ENCODE data around the gene TMEM131L.
"Not testable (repeated sequence)": the region's sequence is repeated elsewhere in the genome, so short reads cannot be mapped to it uniquely, and the experiment has no call there.

TMEM131L gene

DNA sequence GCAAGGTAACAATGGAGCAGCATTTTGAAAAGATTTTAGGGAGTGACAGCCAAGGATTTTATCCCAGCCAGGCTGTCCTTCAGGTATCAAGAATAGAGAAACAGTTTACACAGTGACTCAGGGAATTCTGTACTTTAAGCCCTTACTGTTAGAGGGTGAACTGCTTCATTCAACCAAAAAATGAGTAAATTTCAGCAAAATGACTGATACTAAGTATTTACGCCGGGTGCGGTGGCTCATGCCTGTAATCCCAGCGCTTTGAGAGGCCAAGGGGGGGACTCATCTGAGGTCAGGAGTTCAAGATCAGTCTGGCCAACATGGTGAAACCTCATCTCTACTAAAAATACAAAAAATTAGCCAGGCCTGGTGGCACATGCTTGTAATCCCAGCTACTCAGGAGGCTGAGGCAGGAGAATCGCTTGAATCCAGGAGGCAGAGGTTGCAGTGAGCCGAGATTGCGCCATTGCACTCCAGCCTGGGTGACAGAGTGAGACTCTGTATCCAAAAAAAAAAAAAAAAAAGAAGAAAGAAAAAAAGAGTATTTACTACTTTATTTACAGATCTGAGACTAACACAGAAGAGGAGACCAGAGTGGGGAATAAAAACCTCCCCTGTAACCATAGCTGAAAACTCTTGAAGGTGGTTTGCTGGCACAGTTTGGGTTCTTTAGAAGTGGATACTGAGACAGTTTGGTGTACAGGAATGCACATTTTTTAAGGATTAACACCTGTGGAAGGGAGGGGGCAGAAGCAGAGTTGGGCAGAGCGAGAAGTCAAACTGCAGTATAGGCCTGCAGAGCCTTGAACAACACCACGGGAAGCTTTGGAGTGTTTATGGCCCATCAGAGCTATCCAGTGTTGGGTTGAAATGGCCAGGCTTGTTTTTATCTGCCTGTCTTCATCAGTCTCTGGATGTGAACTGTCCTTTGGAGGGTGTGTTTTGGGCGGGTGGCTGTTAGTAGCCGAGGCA lies 40.5 kb downstream of the TMEM131L start:
- DNase-seq, result no peak

GRCh38 chr4:153507310-153508073 lies 41.3 kb downstream of the TMEM131L start:
- DNase-seq, result no peak

DNA sequence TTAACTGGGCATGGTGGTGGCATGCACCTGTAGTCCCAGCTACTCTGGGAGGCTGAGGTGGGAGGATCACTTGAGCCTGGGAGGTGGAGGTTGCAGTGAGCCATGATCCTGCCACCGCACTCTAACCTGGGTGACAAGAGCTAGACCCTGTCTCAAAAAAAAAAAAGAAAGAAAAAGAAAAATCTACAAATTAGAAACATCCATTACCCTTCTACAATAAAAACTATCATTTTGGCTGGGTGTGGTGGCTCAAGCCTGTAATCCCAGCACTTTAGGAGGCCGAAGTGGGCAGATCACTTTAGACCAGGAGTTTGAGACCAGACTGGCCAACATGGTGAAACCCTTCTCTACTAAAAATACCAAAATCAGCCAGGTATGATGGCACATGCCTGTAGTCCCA lies 43.1 kb downstream of the TMEM131L start:
- not testable (repeated sequence) for DNase-seq

- no peak for DNase-seq
Observed at GRCh38 chr4:153509724-153510123, 43.6 kb downstream of the TMEM131L start.

GRCh38 chr4:153510252-153511001 lies 44.3 kb downstream of the TMEM131L start:
- no peak for DNase-seq

DNA sequence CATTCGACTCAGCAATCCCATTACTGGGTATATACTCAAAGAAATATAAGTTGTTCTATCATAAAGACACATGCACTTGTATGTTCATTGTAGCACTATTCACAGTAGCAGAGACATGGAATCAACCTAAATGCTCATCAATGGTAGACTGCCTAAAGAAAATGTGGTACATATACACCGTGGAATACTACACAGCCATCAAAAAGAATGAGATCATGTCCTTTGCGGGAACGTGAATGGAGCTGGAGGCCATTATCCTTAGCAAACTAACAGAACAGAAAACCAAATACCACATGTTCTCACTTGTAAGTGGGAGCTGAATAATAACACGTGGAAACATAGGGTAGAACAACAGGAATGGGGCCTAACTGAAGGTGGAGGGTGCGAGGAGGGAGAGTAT lies 44.9 kb downstream of the TMEM131L start:
- no peak for DNase-seq

GRCh38 chr4:153512162-153512852 lies 46.1 kb downstream of the TMEM131L start:
- no peak for DNase-seq

- DNase-seq, result no peak
Observed at GRCh38 chr4:153512952-153513500, 46.9 kb downstream of the TMEM131L start.

DNA sequence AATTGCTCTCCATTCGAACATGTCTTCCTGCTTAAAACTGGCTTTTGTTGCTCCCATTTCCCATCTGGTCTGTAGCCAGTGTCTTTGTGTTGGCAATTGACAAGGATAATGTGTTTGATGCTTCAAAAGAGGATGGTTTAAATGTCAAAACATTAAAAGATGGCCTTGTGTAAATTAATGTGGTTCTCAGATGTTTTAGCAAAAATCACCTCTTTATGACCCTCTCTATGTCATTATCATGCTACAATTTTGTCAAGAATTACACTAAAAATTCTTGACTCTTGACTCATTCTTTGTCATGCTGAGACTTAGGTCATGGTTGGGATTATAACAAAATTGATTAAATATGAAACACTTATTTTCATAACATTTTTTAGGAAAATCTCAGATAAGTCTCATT lies 47.4 kb downstream of the TMEM131L start:
- no peak for DNase-seq

DNA sequence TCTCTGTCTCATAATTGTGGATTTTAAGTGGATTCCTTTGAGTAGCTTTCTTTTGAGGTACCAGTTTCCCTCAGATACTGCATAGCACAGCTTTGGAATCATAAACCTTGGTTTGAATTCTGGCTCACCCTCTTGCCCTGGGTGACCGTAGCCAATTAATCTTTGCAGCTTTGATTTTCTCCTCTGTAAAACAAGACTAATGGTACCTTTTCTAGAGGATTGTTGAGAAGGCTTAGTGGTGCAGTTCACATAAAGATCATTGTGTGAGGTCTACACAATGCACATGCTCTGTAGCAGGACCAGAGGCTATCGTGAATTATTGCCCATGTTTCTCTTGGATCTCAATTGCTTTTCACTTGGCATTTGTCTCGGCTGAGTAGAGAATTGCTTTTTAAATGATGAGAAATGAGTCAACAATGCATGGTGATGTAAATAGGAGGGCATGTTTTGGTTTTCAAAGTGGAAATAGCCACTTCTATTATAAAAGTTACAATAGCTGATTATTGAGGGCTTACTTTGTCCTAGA lies 47.9 kb downstream of the TMEM131L start:
- no peak for DNase-seq

GRCh38 chr4:153514688-153515426 lies 48.7 kb downstream of the TMEM131L start:
- no peak for DNase-seq

GRCh38 chr4:153517159-153517558 lies 51.0 kb downstream of the TMEM131L start:
- no peak for DNase-seq

GRCh38 chr4:153518001-153518400 lies 51.8 kb downstream of the TMEM131L start:
- DNase-seq, result no peak

DNA sequence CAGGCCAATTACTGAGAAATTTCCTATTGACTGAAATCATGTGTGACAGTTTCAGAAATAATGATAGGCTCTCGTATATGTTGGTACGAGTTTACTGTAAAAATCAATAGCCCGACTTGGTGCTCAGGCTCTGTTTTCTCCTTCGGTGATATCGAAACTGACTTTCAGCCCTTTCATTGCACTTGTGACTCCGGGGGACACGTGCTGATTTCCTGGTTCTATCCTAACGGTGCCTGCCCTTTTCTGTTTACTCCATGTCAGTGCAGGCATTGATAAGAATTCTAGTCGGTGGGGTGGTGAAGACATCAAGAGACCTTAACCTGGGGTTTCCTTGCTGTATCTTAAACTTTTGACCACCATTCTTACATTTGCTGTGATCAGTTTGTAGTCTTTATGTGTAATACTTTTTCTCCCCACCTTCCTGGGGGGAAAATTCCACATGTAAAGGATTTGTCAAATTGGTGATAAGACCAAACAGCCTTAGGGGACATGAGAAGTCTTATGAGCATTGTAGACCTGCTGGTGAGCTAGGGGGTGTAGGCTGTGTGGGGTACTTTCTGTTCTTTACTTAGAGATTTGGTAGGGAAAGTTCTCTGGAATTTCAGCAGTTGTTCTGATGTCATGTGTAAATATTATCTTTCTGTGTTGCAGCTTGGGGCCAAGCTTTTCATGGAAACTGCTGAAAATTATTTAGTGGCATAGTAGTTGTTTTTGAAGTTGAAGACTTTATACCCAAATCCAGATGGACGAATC lies 52.7 kb downstream of the TMEM131L start:
- DNase-seq, result no peak

- DNase-seq, result no peak
Observed at GRCh38 chr4:153519687-153520086, 53.5 kb downstream of the TMEM131L start.

GRCh38 chr4:153520227-153520626 lies 54.1 kb downstream of the TMEM131L start:
- no peak for DNase-seq

DNA sequence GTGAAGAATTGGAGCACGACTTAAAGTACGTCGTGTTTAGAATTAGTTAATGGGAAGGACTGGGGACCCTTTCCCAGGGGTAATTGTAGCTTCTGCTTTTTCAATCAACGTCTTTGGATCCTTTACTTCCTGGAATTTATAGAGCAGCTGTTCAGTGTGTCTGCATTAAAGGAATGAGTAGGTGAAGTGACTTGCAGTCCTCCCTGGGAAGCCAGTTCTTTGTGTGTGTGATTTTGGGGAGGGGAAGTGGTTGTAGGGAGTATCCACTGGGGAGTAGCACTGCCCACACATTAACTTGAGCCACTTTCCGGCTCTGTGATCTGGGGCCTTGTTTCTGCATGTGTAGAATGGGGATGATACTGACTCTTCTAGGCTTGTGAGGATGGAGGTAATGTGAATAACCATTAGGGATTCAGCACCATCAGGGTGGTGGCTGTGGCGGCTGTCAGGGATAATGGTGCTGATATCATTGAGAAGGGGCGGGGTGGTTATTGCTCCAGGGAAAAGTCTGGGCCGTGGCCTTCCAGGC lies 54.7 kb downstream of the TMEM131L start:
- DNase-seq, result no peak

DNA sequence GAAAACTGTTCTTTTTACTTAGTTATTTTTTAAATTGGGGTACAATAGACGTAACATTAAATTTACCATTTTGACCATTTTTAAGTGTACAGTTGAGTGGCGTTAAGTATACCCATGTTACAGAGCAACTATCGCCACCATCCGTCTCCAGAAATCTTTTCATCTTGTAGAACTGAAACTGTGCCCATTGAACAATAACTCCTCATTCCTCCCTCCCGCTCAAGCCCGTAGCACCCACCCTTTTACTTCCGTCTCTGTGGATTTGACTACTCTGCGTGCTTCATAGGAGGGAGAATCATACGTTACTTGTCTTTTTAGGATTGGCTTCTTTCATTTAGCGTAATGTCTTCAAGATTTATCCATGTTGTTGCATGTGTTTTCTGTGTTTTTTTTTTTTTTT lies 55.3 kb downstream of the TMEM131L start:
- no peak for DNase-seq

DNA sequence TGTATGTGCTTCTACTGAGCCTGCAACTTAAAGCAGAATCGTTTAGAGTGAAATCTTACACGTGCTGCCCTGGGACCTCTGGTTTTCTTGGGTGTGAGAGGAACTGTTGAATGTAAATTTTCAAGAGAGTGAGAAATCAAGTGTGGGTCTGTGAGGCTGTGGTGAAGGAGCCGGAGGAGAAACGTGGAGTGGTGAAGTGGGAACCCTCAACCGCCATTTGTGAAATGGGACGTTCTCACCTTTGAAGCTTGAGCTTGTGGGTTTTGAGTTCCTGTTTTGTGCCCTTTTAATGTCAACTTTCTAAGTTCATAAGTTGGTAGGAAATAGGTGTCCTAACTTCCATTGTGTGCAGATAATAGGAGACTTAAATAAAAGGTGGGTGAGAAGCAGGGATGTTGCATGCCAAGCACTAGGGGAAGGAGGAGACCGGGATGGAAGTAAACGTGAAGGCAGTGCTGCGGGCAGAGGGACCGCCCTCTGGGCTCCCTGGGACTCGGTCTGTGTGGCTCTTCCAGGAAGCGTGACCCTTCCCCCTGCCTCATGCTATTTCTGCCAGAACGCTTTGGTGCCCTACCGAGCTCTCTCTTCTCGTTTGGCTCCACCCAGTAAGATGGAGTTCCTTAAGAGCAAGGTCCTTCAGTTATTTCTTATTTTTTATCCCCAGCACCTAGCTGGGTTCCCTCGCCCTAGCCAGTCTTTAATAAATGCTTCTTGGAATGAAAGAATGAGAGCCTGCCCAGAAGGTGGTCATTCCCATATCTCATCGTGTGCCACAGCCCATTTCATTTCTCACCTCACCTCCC lies 56.0 kb downstream of the TMEM131L start:
- DNase-seq, result no peak

GRCh38 chr4:153522802-153523094 lies 56.6 kb downstream of the TMEM131L start:
- no peak for DNase-seq
